H1 (cell line): ENCODE data around the gene CDKL5. TPM values are rescaled to one million over a fixed set of nuclear protein-coding genes. Genes with fewer than 3 reads are reported as not detected.

Experiments used
- CTCF ChIA-PET: fragments of 300-600 bp; sonication (Branson Sonifier 250); formaldehyde crosslinking; loops from one replicate; lab custom pipeline; 2021; ENCODE audit not compliant: partially characterized antibody; lab: Charles Lee
- POLR2A ChIA-PET: fragments of 300-600 bp; sonication (Branson Sonifier 250); formaldehyde crosslinking; loops from one replicate; lab custom pipeline; 2021; ENCODE audit warnings: inconsistent platforms; ENCODE audit not compliant: partially characterized antibody; lab: Charles Lee
- DNase-seq, 2 experiments: peaks; one replicate each; pipeline versions ENCODE4 v3.0.0 to v3.0.0-alpha.2; 2010 to 2022; ENCODE audit warnings: low spot score in 2 of 2, low read depth in 1 of 2, mixed read lengths in 1 of 2
- FAIRE-seq: peaks from 2 replicates; lab custom pipeline; 2011; peaks lifted over from hg19 to GRCh38; lab: Jason Lieb, UNC
- H2AFZ ChIP-seq: 2 replicates; pipeline ENCODE4 v1.8.1; 2012; ENCODE audit warnings: low read length, inconsistent platforms
- H2AK5ac ChIP-seq: 2 replicates; pipeline ENCODE4 v1.6.1; 2013; ENCODE audit warnings: low read depth, low read length
- H2BK120ac ChIP-seq: replicated peaks from 2 replicates; pipeline ENCODE3; 2013; ENCODE audit warnings: low read depth, low read length, inconsistent platforms
- H2BK12ac ChIP-seq: 2 replicates; pipeline ENCODE4 v1.6.1; 2013; ENCODE audit warnings: low read depth, low read length
- H2BK15ac ChIP-seq: 2 replicates; pipeline ENCODE4 v1.6.1; 2013; ENCODE audit warnings: low read length
- H2BK20ac ChIP-seq: 2 replicates; pipeline ENCODE4 v1.6.1; 2013; ENCODE audit warnings: low read length
- H2BK5ac ChIP-seq: 2 replicates; pipeline ENCODE4 v1.6.1; 2013; ENCODE audit warnings: low read depth, low read length
- H3K14ac ChIP-seq: 2 replicates; pipeline ENCODE4 v1.6.1; 2013; ENCODE audit warnings: inconsistent platforms; ENCODE audit not compliant: insufficient read length
- H3K18ac ChIP-seq: 2 replicates; pipeline ENCODE4 v1.6.1; 2013; ENCODE audit warnings: low read length; ENCODE audit errors: extremely low read depth
- H3K23ac ChIP-seq: 2 replicates; pipeline ENCODE4 v1.6.1; 2013; ENCODE audit warnings: inconsistent platforms; ENCODE audit not compliant: insufficient read length
- H3K23me2 ChIP-seq: 2 replicates; pipeline ENCODE4 v1.6.1; 2013; ENCODE audit warnings: low read depth, low read length
- H3K27ac ChIP-seq: 2 replicates; pipeline ENCODE4 v1.6.1; 2011; ENCODE audit warnings: low read depth, low read length, inconsistent platforms
- H3K27me3 ChIP-seq, 4 experiments: replicated peaks in 1 of 4; 1 replicate in 1 of 4; 2 replicates in 3 of 4; pipeline versions ENCODE4 v1.6.1 to v1.8.1; 2011 to 2013; ENCODE audit warnings: low read length in 3 of 4, mild to moderate bottlenecking in 3 of 4, inconsistent platforms in 2 of 4, mixed read lengths in 2 of 4, moderate library complexity in 1 of 4; ENCODE audit not compliant: control insufficient read depth in 3 of 4, insufficient read depth in 3 of 4; ENCODE audit errors: extremely low read depth in 1 of 4
- H3K36me3 ChIP-seq, 4 experiments: 2 replicates each; pipeline versions ENCODE4 v1.6.1 to v1.8.1; 2011 to 2013; ENCODE audit warnings: mild to moderate bottlenecking in 4 of 4, low read length in 3 of 4, moderate library complexity in 2 of 4, control low read depth in 1 of 4, inconsistent platforms in 1 of 4; ENCODE audit not compliant: insufficient read depth in 4 of 4, control insufficient read depth in 2 of 4
- H3K4ac ChIP-seq: replicated peaks from 2 replicates; pipeline ENCODE3; 2013; ENCODE audit warnings: low read length, low read depth, mixed read lengths, inconsistent platforms; ENCODE audit not compliant: insufficient read length
- H3K4me1 ChIP-seq, 4 experiments: replicated peaks in 1 of 4; 1 replicate in 1 of 4; 2 replicates in 3 of 4; pipeline versions ENCODE4 v1.6.1 to v1.8.1; 2011 to 2013; ENCODE audit warnings: low read length in 3 of 4, inconsistent platforms in 2 of 4, mixed read lengths in 1 of 4; ENCODE audit not compliant: insufficient read depth in 4 of 4, control insufficient read depth in 3 of 4
- H3K4me2 ChIP-seq, 2 experiments: 2 replicates each; pipeline versions ENCODE4 v1.6.1 to v1.8.1; 2011 to 2013; ENCODE audit warnings: low read depth in 2 of 2, low read length in 2 of 2, control low read depth in 1 of 2, inconsistent platforms in 1 of 2, mild to moderate bottlenecking in 1 of 2; ENCODE audit not compliant: insufficient read depth in 1 of 2
- H3K4me3 ChIP-seq, 4 experiments: fragments of 200-600, 300-600 bp in 1 of 4; sonication (generic), shearing (Covaris generic), sonication (Bioruptor Twin) in 1 of 4; 2 replicates each; pipeline versions ENCODE4 v1.5.1 to v1.8.1; 2011 to 2016; ENCODE audit warnings: low read length in 4 of 4, low read depth in 3 of 4, control low read depth in 2 of 4, inconsistent platforms in 2 of 4, mild to moderate bottlenecking in 2 of 4, mixed read lengths in 1 of 4, moderate library complexity in 1 of 4; ENCODE audit not compliant: insufficient read depth in 2 of 4; ENCODE audit errors: extremely low read depth in 1 of 4
- H3K56ac ChIP-seq: replicated peaks from 2 replicates; pipeline ENCODE3; 2013; ENCODE audit warnings: low read depth, mild to moderate bottlenecking, mixed read lengths, low read length, inconsistent platforms; ENCODE audit not compliant: insufficient read length
- H3K79me1 ChIP-seq: 2 replicates; pipeline ENCODE4 v1.6.1; 2013; ENCODE audit warnings: low read depth, low read length, control low read depth
- H3K79me2 ChIP-seq, 2 experiments: 2 replicates each; pipeline versions ENCODE4 v1.6.1 to v1.8.1; 2012 to 2013; ENCODE audit warnings: low read length in 2 of 2, mild to moderate bottlenecking in 2 of 2, inconsistent platforms in 1 of 2; ENCODE audit not compliant: insufficient read depth in 2 of 2, control insufficient read depth in 1 of 2
- H3K9ac ChIP-seq, 4 experiments: replicated peaks in 1 of 4; 1 replicate in 1 of 4; 2 replicates in 3 of 4; pipeline versions ENCODE4 v1.6.1 to v1.8.1; 2011 to 2013; ENCODE audit warnings: low read depth in 3 of 4, low read length in 3 of 4, control low read depth in 2 of 4, mild to moderate bottlenecking in 2 of 4, moderate library complexity in 2 of 4, inconsistent platforms in 1 of 4; ENCODE audit errors: extremely low read depth in 1 of 4
- H3K9me3 ChIP-seq, 2 experiments: 2 replicates each; pipeline versions ENCODE4 v1.6.1 to v1.8.1; 2012 to 2013; ENCODE audit warnings: mild to moderate bottlenecking in 2 of 2, moderate library complexity in 2 of 2, control low read depth in 1 of 2, inconsistent platforms in 1 of 2, low read depth in 1 of 2, low read length in 1 of 2, mixed read lengths in 1 of 2; ENCODE audit not compliant: insufficient read depth in 2 of 2
- H4K20me1 ChIP-seq, 2 experiments: replicated peaks in 1 of 2; 2 replicates each; pipeline versions ENCODE3 to v1.8.1; 2011 to 2013; ENCODE audit warnings: inconsistent platforms in 2 of 2, low read length in 2 of 2, mild to moderate bottlenecking in 1 of 2; ENCODE audit not compliant: insufficient read depth in 2 of 2, control insufficient read depth in 1 of 2
- H4K5ac ChIP-seq: 2 replicates; pipeline ENCODE4 v1.6.1; 2013; ENCODE audit warnings: low read length, low read depth, mixed read lengths, inconsistent platforms; ENCODE audit not compliant: insufficient read length
- H4K8ac ChIP-seq: 2 replicates; pipeline ENCODE4 v1.8.0; 2013; ENCODE audit warnings: mild to moderate bottlenecking, moderate library complexity, low read length, inconsistent platforms; ENCODE audit not compliant: insufficient read depth; ENCODE audit errors: extremely low read depth
- H4K91ac ChIP-seq: replicated peaks from 2 replicates; pipeline ENCODE3; 2013; ENCODE audit warnings: low read length, mixed read lengths, inconsistent platforms; ENCODE audit not compliant: insufficient read length
- BRCA1 ChIP-seq: IDR thresholded peaks from 2 replicates; pipeline ENCODE4 v1.6.1; 2012; ENCODE audit warnings: low read depth, low read length, improper control_type of control experiment
- CHD2 ChIP-seq: IDR thresholded peaks from 2 replicates; pipeline ENCODE4 v1.6.1; 2012; ENCODE audit warnings: low read length, improper control_type of control experiment
- EZH2 ChIP-seq: fragments of 200-600 bp; sonication (generic); IDR thresholded peaks from 2 replicates; pipeline ENCODE4 v1.7.1; 2012; ENCODE audit warnings: low read depth, mild to moderate bottlenecking, moderate library complexity, low read length, inconsistent platforms; ENCODE audit not compliant: severe bottlenecking
- KDM1A ChIP-seq: fragments of 200-600, 300-600 bp; sonication (generic); IDR thresholded peaks from 2 replicates; pipeline ENCODE4 v1.7.1; 2016; ENCODE audit warnings: mild to moderate bottlenecking, low read length, borderline replicate concordance
- KDM4A ChIP-seq: IDR thresholded peaks from one replicate; pipeline ENCODE4 v1.7.1; 2012; ENCODE audit warnings: low read depth, mild to moderate bottlenecking, moderate library complexity, low read length, inconsistent platforms; ENCODE audit not compliant: severe bottlenecking
- MAX ChIP-seq: IDR thresholded peaks from 2 replicates; pipeline ENCODE4 v1.6.1; 2012; ENCODE audit warnings: inconsistent platforms
- NANOG ChIP-seq: IDR thresholded peaks from 2 replicates; pipeline ENCODE4 v1.6.1; 2011; ENCODE audit warnings: low read length, low read depth, mild to moderate bottlenecking, inconsistent platforms; ENCODE audit not compliant: insufficient read depth, poor library complexity, severe bottlenecking
- NRF1 ChIP-seq: IDR thresholded peaks from 2 replicates; pipeline ENCODE4 v1.6.1; 2011; ENCODE audit warnings: mild to moderate bottlenecking, low read depth, low read length, improper control_type of control experiment
- PHF8 ChIP-seq: fragments of 200-600 bp; sonication (generic); conservative IDR thresholded peaks from 2 replicates; pipeline ENCODE4 v1.7.1; 2012; ENCODE audit warnings: low read depth, mild to moderate bottlenecking, inconsistent platforms, low read length, moderate library complexity
- POLR2A ChIP-seq, 2 experiments: IDR thresholded peaks; 1 replicate in 1 of 2; 2 replicates in 1 of 2; pipeline ENCODE4 v1.6.1; 2011; ENCODE audit warnings: low read depth in 2 of 2, low read length in 2 of 2, mild to moderate bottlenecking in 2 of 2; ENCODE audit errors: control extremely low read depth in 1 of 2
- SIX5 ChIP-seq: IDR thresholded peaks from 2 replicates; pipeline ENCODE4 v1.6.1; 2011; ENCODE audit warnings: mild to moderate bottlenecking, low read depth, low read length
- YY1 ChIP-seq: IDR thresholded peaks from 2 replicates; pipeline ENCODE4 v1.6.1; 2011; ENCODE audit warnings: low read depth, mild to moderate bottlenecking, low read length
- WGBS, 2 experiments: shearing (Covaris generic) in 1 of 2; methylation state at CpG; one replicate each; pipeline versions ENCODE4 v1.1.6 to v1.1.7; 2013 to 2015; ENCODE audit warnings: low lambda C conversion rate in 2 of 2, mixed read lengths in 2 of 2, inconsistent platforms in 1 of 2, low coverage in 1 of 2, missing lambda C conversion rate in 1 of 2; ENCODE audit not compliant: insufficient replicate concordance in 2 of 2, insufficient coverage in 1 of 2, insufficient read length in 1 of 2; ENCODE audit errors: extremely low coverage in 1 of 2, missing lambda C conversion rate in 1 of 2; 5-methylcytosine and 5-hydroxymethylcytosine counted together
- polyA plus RNA-seq, 7 experiments: library from polyadenylated mRNA; depleted of rRNA in 3 of 7; stranded (reverse) in 5 of 7; unstranded in 2 of 7; fragments of >200 nt in 5 of 7; fragments of 200-250 nt in 2 of 7; gene quantifications; 1 replicate in 5 of 7; 2 replicates in 1 of 7; 4 replicates in 1 of 7; pipeline versions ENCODE4 v1.2.1 to v1.2.3, GENCODE V29; 2011 to 2013; ENCODE audit warnings: missing spikeins in 2 of 7, mixed read lengths in 2 of 7
- total RNA-seq: library from RNA; stranded (reverse); fragmentation: NEBNext Ultra II Directional; extraction: Animal tissue kit (Norgen Biotek cat#: 25700); gene quantifications from 2 replicates; pipeline ENCODE4 v1.2.1, GENCODE V29; 2021

Gene CDKL5
- total and polyA plus RNA-seq, 2 of the 8 experiments (the other 6 are each of a cell fraction or from before 2014, with no cell fraction given), result 5.5 to 15.6 TPM

- Histone ChIP-seq H2AK5ac (no peak overlapping the region), H2BK12ac (no peak overlapping the region), H2BK20ac (no peak overlapping the region), H3K79me2 (peaks cover 0 to 56% of the 10 kb centered on the region in 2 experiments; a peak in 2 of 4 replicates), H3K56ac (no peak overlapping the region), H3K23me2 (no peaks in the 10 kb centered on the region), H2BK120ac (no peak overlapping the region), H3K14ac (no peak overlapping the region), H3K23ac (no peak overlapping the region), H3K4me2 (no peak overlapping the region), H4K20me1 (peaks cover 0 to 2% of the 10 kb centered on the region in 2 experiments), H3K36me3 (no peaks in the 10 kb centered on the region; a peak in 2 of 8 replicates), H2AFZ (no peak overlapping the region), H3K4me1 (no peaks in the 10 kb centered on the region), H4K8ac (no peak overlapping the region), H3K27ac (no peak overlapping the region), H4K5ac (no peak overlapping the region), H3K9me3 (no peaks in the 10 kb centered on the region), H3K4ac (no peak overlapping the region), H3K79me1 (no peaks in the 10 kb centered on the region), H2BK15ac (no peak overlapping the region), H3K18ac (no peak overlapping the region), H3K4me3 (no peak overlapping the region), H3K9ac (no peak overlapping the region), H2BK5ac (no peak overlapping the region), H3K27me3 (no peaks in the 10 kb centered on the region), H4K91ac (no peak overlapping the region)
- no peak for DNase-seq
- CTCF ChIA-PET, result no interaction called here
- no peak for TF ChIP-seq KDM4A
- TF ChIP-seq KDM1A, result no peak
- no peak for TF ChIP-seq POLR2A (IDR thresholded peaks at IDR 0.05; ENCODE audit: control extremely low read depth in 1 of 2, low read depth in 2 of 2, low read length in 2 of 2)
- no peak for TF ChIP-seq PHF8
- no peak for TF ChIP-seq SIX5
- TF ChIP-seq MAX, result no peak
- no peak for TF ChIP-seq YY1
- no peak for TF ChIP-seq NRF1
- TF ChIP-seq NANOG, result no peak
- no peak for TF ChIP-seq EZH2
- TF ChIP-seq CHD2, result no peak
- TF ChIP-seq BRCA1, result no peak
- 82% methylated on average over 4 of the region's 4 CpGs; no CpG with 5 or more reads in 1 of the 2 experiments for WGBS, 2 experiments
- POLR2A ChIA-PET, result no interaction called here
- FAIRE-seq, result no peak
Observed at GRCh38 chrX:18449236-18449635, 23.8 kb downstream of the CDKL5 start.
